ENCODE measurements around the gene METTL27. TPM values are rescaled to one million over a fixed set of nuclear protein-coding genes. Genes with fewer than 3 reads are reported as not detected.
A peak's percentile ranks its signal among the peaks of the same experiment; 100 is the strongest.

METTL27 gene
- total and polyA plus RNA-seq, 9 of the 15 experiments (the other 6 are each of a cell fraction or from before 2014, with no cell fraction given) = 0.08 to 0.82 (median 0.33) TPM; not detected in 4

DNA sequence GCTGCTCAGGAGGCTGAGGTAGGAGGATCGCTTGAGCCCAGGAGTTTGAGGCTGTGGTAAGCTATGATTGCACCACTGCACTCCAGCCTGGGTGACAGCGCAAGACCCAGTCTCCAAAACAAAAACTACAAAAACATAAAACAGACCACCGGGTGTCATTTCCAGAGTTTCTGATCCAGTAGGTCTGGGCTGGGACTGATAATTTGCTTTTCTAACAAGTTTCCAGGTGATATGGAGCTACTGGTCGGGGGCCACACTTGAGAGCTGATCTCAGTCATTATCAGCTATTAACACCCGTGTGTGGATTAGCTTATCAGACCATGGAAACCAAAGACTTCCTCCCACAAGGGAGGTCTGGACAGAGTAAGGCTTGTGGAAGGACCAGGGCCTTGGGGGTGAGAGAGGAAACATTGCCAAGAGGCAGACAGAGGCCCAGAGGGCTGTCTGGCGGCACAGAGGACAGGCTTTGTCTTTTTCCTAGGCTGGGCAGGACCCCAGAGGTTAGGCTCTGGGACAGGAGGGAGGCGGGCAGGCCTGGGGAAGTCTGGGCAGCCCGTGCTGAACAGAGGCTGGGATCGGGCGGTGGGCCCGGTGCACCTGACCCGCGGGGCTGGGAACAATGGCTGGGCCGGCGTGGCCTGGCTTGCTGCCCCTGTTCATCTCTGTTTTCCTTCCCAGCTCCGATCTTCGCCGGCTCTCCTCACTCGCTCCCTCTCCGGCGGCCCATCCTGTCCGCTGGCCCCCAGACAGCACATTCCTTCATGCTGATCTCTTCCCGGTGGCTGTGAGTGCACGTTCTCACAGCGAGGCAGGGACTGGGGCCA lies 43.9 kb upstream of the METTL27 start (continued):
- TF ChIP-seq, protein P1, sequence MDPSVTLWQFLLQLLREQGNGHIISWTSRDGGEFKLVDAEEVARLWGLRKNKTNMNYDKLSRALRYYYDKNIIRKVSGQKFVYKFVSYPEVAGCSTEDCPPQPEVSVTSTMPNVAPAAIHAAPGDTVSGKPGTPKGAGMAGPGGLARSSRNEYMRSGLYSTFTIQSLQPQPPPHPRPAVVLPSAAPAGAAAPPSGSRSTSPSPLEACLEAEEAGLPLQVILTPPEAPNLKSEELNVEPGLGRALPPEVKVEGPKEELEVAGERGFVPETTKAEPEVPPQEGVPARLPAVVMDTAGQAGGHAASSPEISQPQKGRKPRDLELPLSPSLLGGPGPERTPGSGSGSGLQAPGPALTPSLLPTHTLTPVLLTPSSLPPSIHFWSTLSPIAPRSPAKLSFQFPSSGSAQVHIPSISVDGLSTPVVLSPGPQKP (CRISPR knock-in tag; IDR thresholded peaks at IDR 0.05) = no peak
- TF ChIP-seq, protein P2, sequence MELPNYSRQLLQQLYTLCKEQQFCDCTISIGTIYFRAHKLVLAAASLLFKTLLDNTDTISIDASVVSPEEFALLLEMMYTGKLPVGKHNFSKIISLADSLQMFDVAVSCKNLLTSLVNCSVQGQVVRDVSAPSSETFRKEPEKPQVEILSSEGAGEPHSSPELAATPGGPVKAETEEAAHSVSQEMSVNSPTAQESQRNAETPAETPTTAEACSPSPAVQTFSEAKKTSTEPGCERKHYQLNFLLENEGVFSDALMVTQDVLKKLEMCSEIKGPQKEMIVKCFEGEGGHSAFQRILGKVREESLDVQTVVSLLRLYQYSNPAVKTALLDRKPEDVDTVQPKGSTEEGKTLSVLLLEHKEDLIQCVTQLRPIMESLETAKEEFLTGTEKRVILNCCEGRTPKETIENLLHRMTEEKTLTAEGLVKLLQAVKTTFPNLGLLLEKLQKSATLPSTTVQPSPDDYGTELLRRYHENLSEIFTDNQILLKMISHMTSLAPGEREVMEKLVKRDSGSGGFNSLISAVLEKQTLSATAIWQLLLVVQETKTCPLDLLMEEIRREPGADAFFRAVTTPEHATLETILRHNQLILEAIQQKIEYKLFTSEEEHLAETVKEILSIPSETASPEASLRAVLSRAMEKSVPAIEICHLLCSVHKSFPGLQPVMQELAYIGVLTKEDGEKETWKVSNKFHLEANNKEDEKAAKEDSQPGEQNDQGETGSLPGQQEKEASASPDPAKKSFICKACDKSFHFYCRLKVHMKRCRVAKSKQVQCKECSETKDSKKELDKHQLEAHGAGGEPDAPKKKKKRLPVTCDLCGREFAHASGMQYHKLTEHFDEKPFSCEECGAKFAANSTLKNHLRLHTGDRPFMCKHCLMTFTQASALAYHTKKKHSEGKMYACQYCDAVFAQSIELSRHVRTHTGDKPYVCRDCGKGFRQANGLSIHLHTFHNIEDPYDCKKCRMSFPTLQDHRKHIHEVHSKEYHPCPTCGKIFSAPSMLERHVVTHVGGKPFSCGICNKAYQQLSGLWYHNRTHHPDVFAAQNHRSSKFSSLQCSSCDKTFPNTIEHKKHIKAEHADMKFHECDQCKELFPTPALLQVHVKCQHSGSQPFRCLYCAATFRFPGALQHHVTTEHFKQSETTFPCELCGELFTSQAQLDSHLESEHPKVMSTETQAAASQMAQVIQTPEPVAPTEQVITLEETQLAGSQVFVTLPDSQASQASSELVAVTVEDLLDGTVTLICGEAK (IDR thresholded peaks at IDR 0.05) = peak; percentile 34; the same call in 1 of the 2 replicates
- TF ChIP-seq, protein P2 (CRISPR knock-in tag; IDR thresholded peaks at IDR 0.05) = no peak
- peak; percentile 92; the same call in 1 of the 2 replicates for TF ChIP-seq DNMT1 (IDR thresholded peaks at IDR 0.05)
- TF ChIP-seq EGR1 (conservative IDR thresholded peaks at IDR 0.05) = peak; percentile 81
- peak; percentile 99 for TF ChIP-seq STAT5A (IDR thresholded peaks at IDR 0.05; ENCODE audit: borderline replicate concordance, low read length)
- no peak for TF ChIP-seq FOXK1 (CRISPR knock-in tag; IDR thresholded peaks at IDR 0.05; ENCODE audit: borderline replicate concordance)
- TF ChIP-seq SIX5 (IDR thresholded peaks at IDR 0.05; ENCODE audit: borderline replicate concordance in 1 of 2, insufficient read depth in 1 of 2, low read depth in 1 of 2, low read length in 2 of 2) = no peak
- TF ChIP-seq COPS2 (conservative IDR thresholded peaks at IDR 0.05) = no peak
- peak; percentile 98 for TF ChIP-seq GATAD2B (IDR thresholded peaks at IDR 0.05; ENCODE audit: borderline replicate concordance)
- no peak for TF ChIP-seq GTF2A2 (tag; IDR thresholded peaks at IDR 0.05)
- TF ChIP-seq, protein P3, sequence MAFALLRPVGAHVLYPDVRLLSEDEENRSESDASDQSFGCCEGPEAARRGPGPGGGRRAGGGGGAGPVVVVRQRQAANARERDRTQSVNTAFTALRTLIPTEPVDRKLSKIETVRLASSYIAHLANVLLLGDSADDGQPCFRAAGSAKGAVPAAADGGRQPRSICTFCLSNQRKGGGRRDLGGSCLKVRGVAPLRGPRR (CRISPR knock-in tag; IDR thresholded peaks at IDR 0.05) = no peak
- TF ChIP-seq, protein P4, sequence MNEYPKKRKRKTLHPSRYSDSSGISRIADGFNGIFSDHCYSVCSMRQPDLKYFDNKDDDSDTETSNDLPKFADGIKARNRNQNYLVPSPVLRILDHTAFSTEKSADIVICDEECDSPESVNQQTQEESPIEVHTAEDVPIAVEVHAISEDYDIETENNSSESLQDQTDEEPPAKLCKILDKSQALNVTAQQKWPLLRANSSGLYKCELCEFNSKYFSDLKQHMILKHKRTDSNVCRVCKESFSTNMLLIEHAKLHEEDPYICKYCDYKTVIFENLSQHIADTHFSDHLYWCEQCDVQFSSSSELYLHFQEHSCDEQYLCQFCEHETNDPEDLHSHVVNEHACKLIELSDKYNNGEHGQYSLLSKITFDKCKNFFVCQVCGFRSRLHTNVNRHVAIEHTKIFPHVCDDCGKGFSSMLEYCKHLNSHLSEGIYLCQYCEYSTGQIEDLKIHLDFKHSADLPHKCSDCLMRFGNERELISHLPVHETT (CRISPR knock-in tag; conservative IDR thresholded peaks at IDR 0.05 in 1 of 2, IDR thresholded peaks at IDR 0.05 in 1 of 2) = peak in 1 of 2 experiments; percentile 94; a peak in 2 of 4 replicates
- peak; percentile 97 for TF ChIP-seq SMAD3 (CRISPR knock-in tag; conservative IDR thresholded peaks at IDR 0.05)
